VCaP (cell line): ENCODE results near the gene XYLT1.
"Not testable (repeated sequence)": the region's sequence is repeated elsewhere in the genome, so short reads cannot be mapped to it uniquely, and the experiment has no call there.

Experiments
- H3K27ac ChIP-seq: fragments of 450-650 bp; 2 replicates; pipeline ENCODE4 v1.5.1; 2017
- TF ChIP-seq, protein P1 (sequence below): fragments of 450-650 bp; conservative IDR thresholded peaks from 2 replicates; pipeline ENCODE4 v1.5.1; 2017; ENCODE audit warnings: mild to moderate bottlenecking, moderate library complexity

XYLT1 gene

DNA sequence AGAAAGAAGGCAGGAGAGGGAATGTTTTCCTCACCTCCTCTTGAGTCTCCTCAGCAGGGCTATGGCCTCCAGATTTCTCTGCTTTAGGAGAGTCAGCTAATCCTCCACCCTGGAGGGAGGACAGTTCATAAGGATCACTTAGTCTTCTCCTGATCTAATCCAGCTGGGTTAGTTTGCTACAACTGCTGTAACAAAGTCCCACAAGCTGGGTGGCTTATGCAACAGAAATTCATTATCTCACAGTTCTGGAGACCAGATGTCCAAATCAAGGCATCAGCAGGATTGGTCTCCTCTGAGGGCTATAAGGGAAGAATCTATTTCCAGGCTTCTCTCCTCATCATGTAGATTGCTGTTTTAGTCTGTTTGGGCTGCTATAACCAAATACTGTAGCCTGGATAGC, 40.6 kb upstream of the XYLT1 start:
- TF ChIP-seq, protein P1, sequence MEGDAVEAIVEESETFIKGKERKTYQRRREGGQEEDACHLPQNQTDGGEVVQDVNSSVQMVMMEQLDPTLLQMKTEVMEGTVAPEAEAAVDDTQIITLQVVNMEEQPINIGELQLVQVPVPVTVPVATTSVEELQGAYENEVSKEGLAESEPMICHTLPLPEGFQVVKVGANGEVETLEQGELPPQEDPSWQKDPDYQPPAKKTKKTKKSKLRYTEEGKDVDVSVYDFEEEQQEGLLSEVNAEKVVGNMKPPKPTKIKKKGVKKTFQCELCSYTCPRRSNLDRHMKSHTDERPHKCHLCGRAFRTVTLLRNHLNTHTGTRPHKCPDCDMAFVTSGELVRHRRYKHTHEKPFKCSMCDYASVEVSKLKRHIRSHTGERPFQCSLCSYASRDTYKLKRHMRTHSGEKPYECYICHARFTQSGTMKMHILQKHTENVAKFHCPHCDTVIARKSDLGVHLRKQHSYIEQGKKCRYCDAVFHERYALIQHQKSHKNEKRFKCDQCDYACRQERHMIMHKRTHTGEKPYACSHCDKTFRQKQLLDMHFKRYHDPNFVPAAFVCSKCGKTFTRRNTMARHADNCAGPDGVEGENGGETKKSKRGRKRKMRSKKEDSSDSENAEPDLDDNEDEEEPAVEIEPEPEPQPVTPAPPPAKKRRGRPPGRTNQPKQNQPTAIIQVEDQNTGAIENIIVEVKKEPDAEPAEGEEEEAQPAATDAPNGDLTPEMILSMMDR = no peak

DNA sequence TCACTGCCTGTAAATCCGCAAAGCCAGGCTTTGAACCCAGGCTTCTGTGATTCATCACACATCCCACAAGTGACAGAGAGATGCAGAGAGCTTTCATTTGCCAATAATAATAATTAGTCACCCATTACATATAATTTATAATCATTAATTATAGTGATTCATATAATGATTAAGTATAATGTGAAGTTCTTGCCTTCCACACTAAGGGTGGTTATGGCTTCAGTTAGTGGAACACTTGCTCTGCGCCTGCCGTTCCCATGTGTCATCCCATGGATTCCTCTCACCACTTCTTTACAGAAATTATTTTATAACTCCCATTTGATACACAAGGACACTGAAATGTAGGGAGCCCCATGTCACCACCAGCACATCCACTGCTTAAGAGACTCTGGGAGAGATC, 39.8 kb upstream of the XYLT1 start:
- H3K27ac ChIP-seq = no peak overlapping the region
- TF ChIP-seq, protein P1 = no peak

More for the DNA sequence above, 40.6 kb upstream of the XYLT1 start:
- no peak overlapping the region for H3K27ac ChIP-seq

DNA sequence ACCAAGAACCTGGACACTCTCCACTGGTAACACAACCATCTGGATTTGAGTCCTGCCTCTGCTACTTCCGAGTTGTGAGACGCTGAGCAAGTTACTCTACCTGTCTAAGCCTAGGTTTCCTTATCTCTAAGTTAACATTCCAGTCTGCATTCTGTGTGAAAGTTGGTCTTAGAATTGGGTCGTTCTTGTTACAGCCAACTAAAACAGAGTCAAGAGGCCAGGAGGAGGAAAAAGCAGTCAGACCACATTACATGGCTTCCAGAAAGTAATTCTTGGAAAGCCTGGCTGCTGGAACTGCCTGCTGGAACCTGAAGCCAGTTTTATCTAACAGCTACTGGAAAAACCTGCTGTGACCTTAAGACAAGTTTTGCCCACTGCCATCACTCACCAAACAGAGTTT, 38.4 kb upstream of the XYLT1 start:
- TF ChIP-seq, protein P1 = no peak
- H3K27ac ChIP-seq = no peak overlapping the region

DNA sequence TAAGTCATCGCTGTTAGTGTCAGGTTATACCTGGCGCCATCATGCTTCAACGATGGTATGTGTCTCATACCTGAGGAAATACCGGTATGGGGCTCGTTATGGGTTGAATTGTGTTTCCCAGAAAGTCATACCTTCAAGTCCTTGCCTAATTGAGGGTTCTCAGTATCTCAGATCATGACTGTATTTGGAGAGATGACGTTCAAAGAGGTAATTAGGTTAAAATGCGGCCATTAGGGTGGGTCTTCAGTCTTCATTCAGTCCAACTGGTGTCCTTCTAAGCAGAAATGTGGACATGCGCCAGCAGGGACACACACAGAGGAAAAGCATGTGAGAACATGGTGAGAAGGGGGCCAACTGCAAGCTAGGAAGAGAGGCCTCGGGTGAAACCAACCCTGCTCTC, 37.5 kb upstream of the XYLT1 start:
- no peak overlapping the region for H3K27ac ChIP-seq
- TF ChIP-seq, protein P1 = no peak

DNA sequence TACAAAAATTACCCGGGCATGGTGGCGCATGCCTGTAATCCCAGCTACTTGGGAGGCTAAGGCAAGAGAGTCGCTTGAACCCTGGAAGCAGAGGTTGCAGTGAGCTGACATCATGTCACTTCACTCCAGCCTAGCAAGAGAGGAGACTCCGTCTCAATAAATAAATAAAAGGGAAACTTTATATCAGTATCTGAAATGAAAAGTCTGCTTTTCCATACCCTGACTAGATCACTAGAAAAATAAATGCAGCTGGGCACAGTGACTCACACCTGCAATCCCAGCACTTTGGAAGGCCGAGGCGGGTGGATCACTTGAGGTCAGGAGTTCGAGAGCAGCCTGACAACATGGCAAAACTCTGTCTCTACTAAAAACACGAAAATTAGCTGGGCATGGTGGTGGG, 36.8 kb upstream of the XYLT1 start:
- not testable (repeated sequence) for H3K27ac ChIP-seq

DNA sequence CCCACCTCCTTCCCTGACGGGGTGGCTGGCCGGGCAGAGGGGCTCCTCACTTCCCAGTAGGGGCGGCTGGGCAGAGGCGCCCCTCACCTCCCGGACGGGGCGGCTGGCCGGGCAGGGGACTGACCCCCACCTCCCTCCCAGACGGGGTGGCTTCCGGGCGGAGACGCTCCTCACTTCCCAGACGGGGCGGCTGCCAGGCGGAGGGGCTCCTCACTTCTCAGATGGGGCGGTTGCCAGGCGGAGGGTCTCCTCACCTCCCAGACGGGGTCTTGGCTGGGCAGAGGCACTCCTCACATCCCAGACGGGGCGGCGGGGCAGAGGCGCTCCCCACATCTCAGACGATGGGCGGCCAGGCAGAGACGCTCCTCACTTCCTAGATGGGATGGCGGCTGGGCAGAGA, 35.1 kb upstream of the XYLT1 start:
- not testable (repeated sequence) for H3K27ac ChIP-seq

DNA sequence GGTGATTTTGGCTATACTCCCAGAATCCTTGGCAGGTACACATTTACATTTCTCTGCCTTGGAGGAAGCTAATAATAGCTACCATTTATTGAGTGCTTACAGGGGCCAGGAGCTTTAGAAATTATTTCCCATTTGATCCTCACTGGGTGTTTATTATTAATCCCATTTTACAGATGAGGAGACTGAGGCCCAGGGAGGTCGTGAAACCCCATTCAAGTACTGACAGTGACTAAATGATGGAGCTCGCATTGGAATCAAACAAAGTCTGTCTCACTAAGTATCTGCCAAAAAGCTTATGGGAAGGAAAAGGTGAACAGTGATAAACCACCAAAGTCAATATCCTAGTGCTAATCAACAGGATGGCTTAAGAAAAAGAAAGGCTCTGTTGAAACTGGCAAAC, 33.3 kb upstream of the XYLT1 start:
- H3K27ac ChIP-seq = no peak overlapping the region
- TF ChIP-seq, protein P1 = no peak

GRCh38 chr16:17503331-17503730, 32.6 kb upstream of the XYLT1 start:
- no peak overlapping the region for H3K27ac ChIP-seq
- TF ChIP-seq, protein P1 = no peak

- TF ChIP-seq, protein P1 = no peak
- no peak overlapping the region for H3K27ac ChIP-seq
These were observed 30.6 kb upstream of the XYLT1 start for GRCh38 chr16:17501321-17501720.
